Tibial artery (tissue), 4 donors: Measurements from ENCODE around the gene ETNK1.
"Not testable (repeated sequence)": the region's sequence is repeated elsewhere in the genome, so short reads cannot be mapped to it uniquely, and the experiment has no call there.

Experiments used
- DNase-seq, 2 donors: peaks; one replicate each; pipeline ENCODE4 v3.0.0-alpha.2; 2019
- H3K27ac ChIP-seq, 2 donors: fragments of 200-600 bp; sonication (generic) in 1 of 2; 1 replicate in 1 of 2; 2 replicates in 1 of 2; pipeline ENCODE4 v1.5.1; 2018 to 2019; ENCODE audit warnings: mild to moderate bottlenecking in 1 of 2
- H3K27me3 ChIP-seq, 2 donors: fragments of 200-600 bp; sonication (generic) in 1 of 2; one replicate each; pipeline versions ENCODE4 v1.5.1 to v1.6.0; 2016 to 2019
- H3K36me3 ChIP-seq, 3 donors: fragments of 200-600 bp; sonication (generic) in 2 of 3; one replicate each; pipeline ENCODE4 v1.5.1; 2016 to 2019; ENCODE audit warnings: mild to moderate bottlenecking in 2 of 3
- H3K4me1 ChIP-seq, 4 donors: fragments of 200-600 bp; sonication (generic) in 2 of 4; 1 replicate in 3 of 4; 2 replicates in 1 of 4; pipeline ENCODE4 v1.5.1; 2016 to 2019
- H3K4me3 ChIP-seq, 2 donors: fragments of 200-600 bp; sonication (generic) in 1 of 2; 1 replicate in 1 of 2; 2 replicates in 1 of 2; pipeline ENCODE4 v1.5.1; 2018 to 2019; ENCODE audit warnings: mild to moderate bottlenecking in 2 of 2
- H3K9me3 ChIP-seq, 3 donors: fragments of 200-600 bp; sonication (generic) in 1 of 3; one replicate each; pipeline ENCODE4 v1.5.1; 2016 to 2019
- intact Hi-C: fragments of 100-400 bp; cut with DNase I; formaldehyde crosslinking; loops from one replicate; pipeline ENCODE4 v1.15.0; 2023; ENCODE audit warnings: low total_unique reads
- TF ChIP-seq, protein P1 (sequence below), 2 experiments: fragments of 200-600 bp in 1 of 2; fragments of 450-650 bp in 1 of 2; IDR thresholded peaks; one replicate each; pipeline ENCODE4 v1.5.1; 2017 to 2019; ENCODE audit warnings: antibody characterized with exemption in 2 of 2, mild to moderate bottlenecking in 1 of 2, moderate library complexity in 1 of 2

Gene ETNK1

DNA sequence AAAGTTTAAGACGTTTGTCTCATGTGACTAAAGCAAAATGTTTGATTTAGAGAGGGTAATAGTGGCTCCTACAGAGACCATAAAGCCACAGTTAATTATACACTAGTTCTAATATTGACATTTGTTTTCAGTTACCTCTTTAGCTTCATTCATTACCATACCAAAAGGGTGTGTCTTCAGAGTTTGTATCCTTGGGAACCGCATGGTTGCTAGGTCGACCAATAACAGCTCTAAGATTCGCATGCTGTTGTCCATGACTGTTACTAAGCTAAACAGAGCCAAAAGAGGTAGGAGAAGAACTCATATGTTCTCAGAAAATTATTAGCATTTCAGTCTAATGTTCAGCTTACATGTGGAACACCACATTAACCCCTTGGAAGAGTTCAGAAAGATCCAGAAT lies 36.2 kb upstream of the ETNK1 start:
- TF ChIP-seq, protein P1, sequence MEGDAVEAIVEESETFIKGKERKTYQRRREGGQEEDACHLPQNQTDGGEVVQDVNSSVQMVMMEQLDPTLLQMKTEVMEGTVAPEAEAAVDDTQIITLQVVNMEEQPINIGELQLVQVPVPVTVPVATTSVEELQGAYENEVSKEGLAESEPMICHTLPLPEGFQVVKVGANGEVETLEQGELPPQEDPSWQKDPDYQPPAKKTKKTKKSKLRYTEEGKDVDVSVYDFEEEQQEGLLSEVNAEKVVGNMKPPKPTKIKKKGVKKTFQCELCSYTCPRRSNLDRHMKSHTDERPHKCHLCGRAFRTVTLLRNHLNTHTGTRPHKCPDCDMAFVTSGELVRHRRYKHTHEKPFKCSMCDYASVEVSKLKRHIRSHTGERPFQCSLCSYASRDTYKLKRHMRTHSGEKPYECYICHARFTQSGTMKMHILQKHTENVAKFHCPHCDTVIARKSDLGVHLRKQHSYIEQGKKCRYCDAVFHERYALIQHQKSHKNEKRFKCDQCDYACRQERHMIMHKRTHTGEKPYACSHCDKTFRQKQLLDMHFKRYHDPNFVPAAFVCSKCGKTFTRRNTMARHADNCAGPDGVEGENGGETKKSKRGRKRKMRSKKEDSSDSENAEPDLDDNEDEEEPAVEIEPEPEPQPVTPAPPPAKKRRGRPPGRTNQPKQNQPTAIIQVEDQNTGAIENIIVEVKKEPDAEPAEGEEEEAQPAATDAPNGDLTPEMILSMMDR (IDR thresholded peaks at IDR 0.05): no peak
- Histone ChIP-seq H3K4me3 (no peak overlapping the region), H3K9me3 (no peaks in the 10 kb centered on the region), H3K36me3 (no peaks in the 10 kb centered on the region), H3K27ac (no peak overlapping the region), H3K27me3 (no peaks in the 10 kb centered on the region), H3K4me1 (no peaks in the 10 kb centered on the region)
- intact Hi-C loops: no loop called here
- DNase-seq: no peak

DNA sequence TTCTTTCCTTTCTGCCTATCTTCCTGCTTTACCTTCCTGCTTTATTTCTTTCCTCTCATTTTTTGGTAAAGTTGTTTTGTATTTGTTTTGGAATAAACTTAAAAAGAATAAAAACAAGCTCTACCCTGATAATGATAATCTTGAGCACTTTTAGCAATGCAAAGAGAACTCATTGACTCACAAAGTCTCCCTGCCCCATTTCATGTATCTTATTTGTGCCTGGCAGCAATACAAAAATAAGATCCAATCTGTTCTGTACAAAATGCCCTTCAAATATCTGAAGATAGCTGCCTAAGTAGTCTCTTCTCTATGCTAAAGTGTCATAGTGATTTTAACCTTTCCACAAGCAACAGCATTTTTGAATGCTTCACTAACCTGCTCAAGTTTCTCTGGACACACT lies 31.1 kb upstream of the ETNK1 start:
- Histone ChIP-seq H3K27me3 (no peaks in the 10 kb centered on the region), H3K27ac (no peak overlapping the region), H3K36me3 (no peaks in the 10 kb centered on the region), H3K4me1 (no peaks in the 10 kb centered on the region), H3K4me3 (no peak overlapping the region), H3K9me3 (no peaks in the 10 kb centered on the region)
- intact Hi-C loops: no loop called here
- no peak for DNase-seq
- TF ChIP-seq, protein P1 (IDR thresholded peaks at IDR 0.05): no peak

DNA sequence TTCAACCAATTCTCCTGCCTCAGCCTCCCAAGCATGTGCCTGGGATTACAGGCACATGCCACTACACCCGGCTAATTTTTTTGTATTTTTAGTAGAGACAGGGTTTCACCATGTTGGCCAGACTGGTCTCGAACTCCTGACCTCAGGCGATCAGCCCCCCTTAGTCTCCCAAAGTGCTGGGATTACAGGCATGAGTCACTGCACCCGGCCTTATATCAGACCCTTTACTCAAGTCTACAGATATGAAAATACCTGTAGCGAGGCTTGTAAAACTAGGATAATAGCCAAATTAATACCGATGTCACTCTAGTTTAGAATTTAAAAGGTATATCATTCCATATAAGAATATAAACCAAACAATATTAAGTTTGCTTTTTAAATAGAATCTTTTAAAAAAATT lies 27.4 kb upstream of the ETNK1 start:
- intact Hi-C loops, H3K27me3 ChIP-seq, DNase-seq, H3K36me3 ChIP-seq, H3K4me3 ChIP-seq, H3K27ac ChIP-seq, H3K4me1 ChIP-seq, H3K9me3 ChIP-seq: not testable (repeated sequence)

DNA sequence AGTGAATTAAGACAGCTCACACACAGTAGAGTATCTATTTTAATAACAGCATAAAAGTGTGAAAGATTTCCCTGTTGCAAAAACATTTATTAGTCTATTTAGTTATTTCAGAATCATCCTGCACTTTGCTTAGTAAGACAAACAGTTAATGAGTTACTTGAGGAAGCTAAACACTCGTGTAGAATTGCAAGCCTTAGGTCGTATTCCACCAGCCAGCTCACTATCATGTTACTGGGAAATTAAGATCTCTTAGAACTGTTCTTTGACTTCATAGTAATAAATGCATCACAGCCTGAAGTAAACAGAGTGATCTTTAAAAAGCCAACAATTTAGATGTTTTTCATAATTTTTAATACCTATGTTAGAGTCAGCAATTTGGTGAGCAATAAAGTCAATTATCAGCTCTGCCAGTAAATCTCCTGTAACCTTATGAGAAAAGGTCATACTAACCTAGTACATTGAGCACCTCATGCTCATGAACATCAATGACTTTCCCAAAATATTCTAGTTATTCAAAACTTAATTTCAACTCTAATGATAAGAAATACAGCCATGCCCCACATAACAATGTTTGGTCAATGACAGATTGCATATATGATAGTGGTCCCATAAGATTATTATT lies 26.7 kb upstream of the ETNK1 start:
- Histone ChIP-seq H3K27ac (no peak overlapping the region), H3K36me3 (no peaks in the 10 kb centered on the region), H3K4me3 (no peak overlapping the region), H3K9me3 (peaks cover 0 to 3% (median 0%) of the 10 kb centered on the region in 3 donors), H3K4me1 (no peaks in the 10 kb centered on the region), H3K27me3 (no peaks in the 10 kb centered on the region)
- intact Hi-C loops: no loop called here
- DNase-seq: no peak
- TF ChIP-seq, protein P1 (IDR thresholded peaks at IDR 0.05): no peak

DNA sequence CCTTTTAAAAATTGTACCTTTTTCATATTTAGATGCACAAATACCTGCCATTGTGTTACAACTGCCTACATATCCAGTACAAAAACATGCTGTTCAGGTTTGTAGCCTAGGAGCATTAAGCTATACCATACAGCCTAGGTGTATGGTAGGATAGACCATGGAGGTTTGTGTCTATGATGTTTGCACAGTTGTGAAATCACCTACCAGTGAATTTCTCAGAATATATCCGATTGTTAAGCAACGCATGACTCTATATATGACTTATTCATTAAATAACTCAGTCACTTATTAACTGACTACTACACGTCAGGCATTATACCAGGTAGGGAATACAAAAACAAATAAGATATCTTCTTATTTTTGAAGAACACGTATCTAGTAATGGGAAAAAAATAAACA lies 26.2 kb upstream of the ETNK1 start:
- DNase-seq: no peak
- no peak overlapping the region for H3K4me3 ChIP-seq
- peaks cover 0 to 3% (median 0%) of the 10 kb centered on the region in 3 donors for H3K9me3 ChIP-seq
- no peak overlapping the region for H3K27ac ChIP-seq
- TF ChIP-seq, protein P1 (IDR thresholded peaks at IDR 0.05): no peak
- H3K36me3 ChIP-seq: no peaks in the 10 kb centered on the region
- intact Hi-C loops: no loop called here
- H3K4me1 ChIP-seq: no peaks in the 10 kb centered on the region
- H3K27me3 ChIP-seq: no peaks in the 10 kb centered on the region

DNA sequence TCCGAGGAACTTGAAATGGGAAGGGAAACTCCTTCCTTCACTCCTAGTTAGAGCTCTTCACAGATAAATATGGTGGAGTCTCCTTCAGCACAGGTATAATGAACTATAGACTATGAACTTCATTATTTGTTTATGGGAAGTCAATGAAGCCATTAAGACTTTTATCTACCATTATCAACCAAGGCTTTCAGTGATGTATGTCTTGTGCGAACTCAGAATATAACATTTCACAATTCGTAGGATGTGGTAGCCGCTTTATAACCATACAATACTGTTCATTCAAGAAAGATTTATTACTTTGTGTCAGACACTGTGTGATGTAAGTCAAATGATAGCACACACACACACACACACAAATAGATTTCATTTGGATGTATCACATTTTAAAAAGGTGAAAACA lies 24.8 kb upstream of the ETNK1 start:
- intact Hi-C loops: no loop called here
- Histone ChIP-seq H3K9me3 (peaks cover 0 to 9% (median 0%) of the 10 kb centered on the region in 3 donors), H3K4me1 (no peaks in the 10 kb centered on the region), H3K27me3 (no peaks in the 10 kb centered on the region), H3K36me3 (no peaks in the 10 kb centered on the region), H3K4me3 (no peak overlapping the region), H3K27ac (no peak overlapping the region)
- TF ChIP-seq, protein P1 (IDR thresholded peaks at IDR 0.05): no peak
- DNase-seq: no peak
